Measurements from ENCODE around the gene CYP4B1. TPM values are rescaled to one million over a fixed set of nuclear protein-coding genes. Genes with fewer than 3 reads are reported as not detected.

Gene CYP4B1
- total RNA-seq, 1 experiment from 2014 or later: 0.24 TPM

DNA sequence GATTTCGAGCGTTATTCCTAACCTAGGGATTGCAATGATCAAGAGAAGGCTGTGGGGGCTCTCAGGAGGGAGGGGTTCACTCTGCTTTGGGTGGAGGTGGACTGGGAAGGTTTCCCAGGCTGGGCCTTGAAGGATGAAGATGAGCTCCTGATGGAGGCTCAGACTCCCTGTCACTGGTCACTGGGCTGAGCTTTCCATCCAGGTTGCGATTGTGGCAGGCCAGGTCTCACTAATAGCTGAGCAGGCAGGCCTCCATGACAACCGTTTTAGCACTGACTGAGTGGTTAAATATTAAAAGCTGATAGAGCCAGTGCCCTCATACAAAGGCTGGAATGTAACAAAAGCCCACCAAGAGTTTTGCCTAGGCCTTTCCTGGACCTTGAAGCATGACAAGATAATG is 43.7 kb upstream of the CYP4B1 start:
- ATAC-seq: no peak
- CTCF ChIA-PET: no interaction called here
- TF ChIP-seq, protein P1, sequence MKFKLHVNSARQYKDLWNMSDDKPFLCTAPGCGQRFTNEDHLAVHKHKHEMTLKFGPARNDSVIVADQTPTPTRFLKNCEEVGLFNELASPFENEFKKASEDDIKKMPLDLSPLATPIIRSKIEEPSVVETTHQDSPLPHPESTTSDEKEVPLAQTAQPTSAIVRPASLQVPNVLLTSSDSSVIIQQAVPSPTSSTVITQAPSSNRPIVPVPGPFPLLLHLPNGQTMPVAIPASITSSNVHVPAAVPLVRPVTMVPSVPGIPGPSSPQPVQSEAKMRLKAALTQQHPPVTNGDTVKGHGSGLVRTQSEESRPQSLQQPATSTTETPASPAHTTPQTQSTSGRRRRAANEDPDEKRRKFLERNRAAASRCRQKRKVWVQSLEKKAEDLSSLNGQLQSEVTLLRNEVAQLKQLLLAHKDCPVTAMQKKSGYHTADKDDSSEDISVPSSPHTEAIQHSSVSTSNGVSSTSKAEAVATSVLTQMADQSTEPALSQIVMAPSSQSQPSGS (CRISPR knock-in tag; IDR thresholded peaks at IDR 0.05; ENCODE audit: borderline replicate concordance, low read depth): no peak
- TF ChIP-seq, protein P2, sequence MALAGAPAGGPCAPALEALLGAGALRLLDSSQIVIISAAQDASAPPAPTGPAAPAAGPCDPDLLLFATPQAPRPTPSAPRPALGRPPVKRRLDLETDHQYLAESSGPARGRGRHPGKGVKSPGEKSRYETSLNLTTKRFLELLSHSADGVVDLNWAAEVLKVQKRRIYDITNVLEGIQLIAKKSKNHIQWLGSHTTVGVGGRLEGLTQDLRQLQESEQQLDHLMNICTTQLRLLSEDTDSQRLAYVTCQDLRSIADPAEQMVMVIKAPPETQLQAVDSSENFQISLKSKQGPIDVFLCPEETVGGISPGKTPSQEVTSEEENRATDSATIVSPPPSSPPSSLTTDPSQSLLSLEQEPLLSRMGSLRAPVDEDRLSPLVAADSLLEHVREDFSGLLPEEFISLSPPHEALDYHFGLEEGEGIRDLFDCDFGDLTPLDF (CRISPR knock-in tag; IDR thresholded peaks at IDR 0.05): no peak
- TF ChIP-seq ZNF425 (CRISPR knock-in tag; conservative IDR thresholded peaks at IDR 0.05) (no peak), SP1 (CRISPR knock-in tag; conservative IDR thresholded peaks at IDR 0.05) (no peak), AFF4 (CRISPR knock-in tag; IDR thresholded peaks at IDR 0.05; ENCODE audit: borderline replicate concordance) (no peak), USF1 (CRISPR knock-in tag; IDR thresholded peaks at IDR 0.05) (no peak), ZNF423 (CRISPR knock-in tag; IDR thresholded peaks at IDR 0.05) (no peak), CDX4 (CRISPR knock-in tag; IDR thresholded peaks at IDR 0.05; ENCODE audit: borderline replicate concordance) (no peak), ZNF532 (CRISPR knock-in tag; IDR thresholded peaks at IDR 0.05; ENCODE audit: borderline replicate concordance) (no peak), GTF2I (CRISPR knock-in tag; conservative IDR thresholded peaks at IDR 0.05) (no peak)
- TF ChIP-seq, protein P3, sequence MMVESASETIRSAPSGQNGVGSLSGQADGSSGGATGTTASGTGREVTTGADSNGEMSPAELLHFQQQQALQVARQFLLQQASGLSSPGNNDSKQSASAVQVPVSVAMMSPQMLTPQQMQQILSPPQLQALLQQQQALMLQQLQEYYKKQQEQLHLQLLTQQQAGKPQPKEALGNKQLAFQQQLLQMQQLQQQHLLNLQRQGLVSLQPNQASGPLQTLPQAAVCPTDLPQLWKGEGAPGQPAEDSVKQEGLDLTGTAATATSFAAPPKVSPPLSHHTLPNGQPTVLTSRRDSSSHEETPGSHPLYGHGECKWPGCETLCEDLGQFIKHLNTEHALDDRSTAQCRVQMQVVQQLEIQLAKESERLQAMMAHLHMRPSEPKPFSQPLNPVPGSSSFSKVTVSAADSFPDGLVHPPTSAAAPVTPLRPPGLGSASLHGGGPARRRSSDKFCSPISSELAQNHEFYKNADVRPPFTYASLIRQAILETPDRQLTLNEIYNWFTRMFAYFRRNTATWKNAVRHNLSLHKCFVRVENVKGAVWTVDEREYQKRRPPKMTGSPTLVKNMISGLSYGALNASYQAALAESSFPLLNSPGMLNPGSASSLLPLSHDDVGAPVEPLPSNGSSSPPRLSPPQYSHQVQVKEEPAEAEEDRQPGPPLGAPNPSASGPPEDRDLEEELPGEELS (CRISPR knock-in tag; IDR thresholded peaks at IDR 0.05): no peak
- DNase-seq (ENCODE audit: low spot score): no peak
- Mint-ChIP-seq H3K36me3 (no peaks in the 10 kb centered on the region), H3K4me1 (peaks cover 33% of the 10 kb centered on the region), H3K27me3 (ENCODE audit: low read depth) (peaks cover 10% of the 10 kb centered on the region), H3K9me3 (no peaks in the 10 kb centered on the region), H3K4me3 (no peak overlapping the region), H3K27ac (no peak overlapping the region)
- POLR2A ChIA-PET: no interaction called here
